K562 (cell line): ENCODE measurements around the gene RNF213. TPM values are rescaled to one million over a fixed set of nuclear protein-coding genes. Genes with fewer than 3 reads are reported as not detected.

Source experiments
- CREB3L1 ChIP-seq: fragments of 450-650 bp; IDR thresholded peaks from 2 replicates; pipeline ENCODE4 v1.6.1; 2014; ENCODE audit warnings: low read depth, mild to moderate bottlenecking, moderate library complexity, borderline replicate concordance
- ERF ChIP-seq: fragments of 450-650 bp; formaldehyde crosslinking; IDR thresholded peaks from 2 replicates; pipeline ENCODE4 v1.4.0; 2020; ENCODE audit warnings: mild to moderate bottlenecking, mixed read lengths
- FOXP4 ChIP-seq: sonication (generic); formaldehyde crosslinking; IDR thresholded peaks from 2 replicates; pipeline ENCODE4 v1.8.0; 2022; ENCODE audit warnings: mild to moderate bottlenecking, missing genetic modification reagents, borderline replicate concordance
- L3MBTL2 ChIP-seq: fragments of 450-650 bp; IDR thresholded peaks from 2 replicates; pipeline ENCODE4 v1.6.1; 2016; ENCODE audit warnings: mild to moderate bottlenecking, moderate library complexity
- STAT5A ChIP-seq: IDR thresholded peaks from 2 replicates; pipeline ENCODE4 v1.6.1; 2012; ENCODE audit warnings: low read length, inconsistent platforms, borderline replicate concordance
- ZFX ChIP-seq: sonication (generic); formaldehyde crosslinking; IDR thresholded peaks from 2 replicates; pipeline ENCODE4 v1.8.0; 2022; ENCODE audit warnings: mild to moderate bottlenecking, missing genetic modification reagents, moderate library complexity
- polyA plus RNA-seq, 8 experiments: library from polyadenylated mRNA; depleted of rRNA in 4 of 8; stranded (reverse) in 5 of 8; unstranded in 3 of 8; fragments of >200 nt; fragmentation: Nextera tagmentation in 2 of 8; fragmentation: Illumina TruSeq in 1 of 8; extraction: Ambion mirVana in 2 of 8; extraction: Trizol in 1 of 8; gene quantifications; 2 replicates each; pipeline versions ENCODE4 v1.2.1 to v1.2.3, GENCODE V29; 2011 to 2014; ENCODE audit warnings: inconsistent platforms in 1 of 8, missing spikeins in 1 of 8
- total RNA-seq, 7 experiments: library from RNA; depleted of rRNA in 6 of 7; stranded (reverse); fragments of >200 nt in 6 of 7; fragmentation: Illumina TruSeq in 2 of 7; extraction: Trizol in 2 of 7; gene quantifications; 2 replicates each; pipeline versions ENCODE4 v1.2.1 to v1.2.3, GENCODE V29; 2011 to 2021; ENCODE audit warnings: low replicate concordance in 1 of 7
- TF ChIP-seq, protein P1 (sequence below), 2 experiments: fragments of 450-650 bp; IDR thresholded peaks; 2 replicates each; pipeline ENCODE4 v1.6.1; 2016; ENCODE audit warnings: mild to moderate bottlenecking in 2 of 2, borderline replicate concordance in 1 of 2, low read depth in 1 of 2, moderate library complexity in 1 of 2
- TF ChIP-seq, protein P2 (sequence below), 3 experiments: fragments of 200-800 bp in 1 of 3; sonication (Bioruptor generic) in 1 of 3; sonication (generic) in 1 of 3; formaldehyde crosslinking in 1 of 3; IDR thresholded peaks; 2 replicates each; pipeline versions ENCODE4 v1.6.1 to v1.8.0; 2016 to 2022; ENCODE audit warnings: mild to moderate bottlenecking in 2 of 3, missing compliant biosample characterization in 2 of 3, missing genetic modification characterization in 2 of 3, missing genetic modification reagents in 1 of 3
- TF ChIP-seq, protein P3 (sequence below), 2 experiments: fragments of 450-650 bp in 1 of 2; sonication (generic) in 1 of 2; formaldehyde crosslinking in 1 of 2; IDR thresholded peaks in 1 of 2; conservative IDR thresholded peaks in 1 of 2; 2 replicates each; pipeline versions ENCODE4 v1.6.1 to v1.8.1; 2016 to 2023; ENCODE audit warnings: mild to moderate bottlenecking in 2 of 2, moderate library complexity in 2 of 2, inconsistent platforms in 1 of 2, missing genetic modification reagents in 1 of 2

Gene RNF213
- total and polyA plus RNA-seq, 9 of the 15 experiments (the other 6 are each of a cell fraction or from before 2014, with no cell fraction given), result 5.3 to 33.6 (median 17.9) TPM

DNA sequence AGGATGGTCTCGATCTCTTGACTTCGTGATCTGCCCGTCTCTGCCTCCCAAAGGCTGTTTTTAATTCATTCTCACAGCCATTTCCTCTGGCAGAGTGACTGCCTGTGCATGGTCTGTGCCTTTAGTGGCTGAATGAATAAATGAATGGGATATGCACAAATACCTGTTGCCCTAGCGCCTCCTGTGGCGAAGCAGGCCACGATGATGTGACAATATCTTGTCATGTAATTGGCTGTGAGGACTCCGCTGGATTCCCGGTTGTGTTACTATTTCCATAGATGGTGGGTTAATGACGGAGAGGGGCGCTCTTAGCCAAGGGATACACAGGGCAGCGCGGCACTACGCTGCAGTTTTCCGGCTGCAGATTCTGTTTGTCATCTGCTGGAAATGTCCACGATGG, 127.5 kb downstream of the RNF213 start (continued):
- TF ChIP-seq, protein P1, sequence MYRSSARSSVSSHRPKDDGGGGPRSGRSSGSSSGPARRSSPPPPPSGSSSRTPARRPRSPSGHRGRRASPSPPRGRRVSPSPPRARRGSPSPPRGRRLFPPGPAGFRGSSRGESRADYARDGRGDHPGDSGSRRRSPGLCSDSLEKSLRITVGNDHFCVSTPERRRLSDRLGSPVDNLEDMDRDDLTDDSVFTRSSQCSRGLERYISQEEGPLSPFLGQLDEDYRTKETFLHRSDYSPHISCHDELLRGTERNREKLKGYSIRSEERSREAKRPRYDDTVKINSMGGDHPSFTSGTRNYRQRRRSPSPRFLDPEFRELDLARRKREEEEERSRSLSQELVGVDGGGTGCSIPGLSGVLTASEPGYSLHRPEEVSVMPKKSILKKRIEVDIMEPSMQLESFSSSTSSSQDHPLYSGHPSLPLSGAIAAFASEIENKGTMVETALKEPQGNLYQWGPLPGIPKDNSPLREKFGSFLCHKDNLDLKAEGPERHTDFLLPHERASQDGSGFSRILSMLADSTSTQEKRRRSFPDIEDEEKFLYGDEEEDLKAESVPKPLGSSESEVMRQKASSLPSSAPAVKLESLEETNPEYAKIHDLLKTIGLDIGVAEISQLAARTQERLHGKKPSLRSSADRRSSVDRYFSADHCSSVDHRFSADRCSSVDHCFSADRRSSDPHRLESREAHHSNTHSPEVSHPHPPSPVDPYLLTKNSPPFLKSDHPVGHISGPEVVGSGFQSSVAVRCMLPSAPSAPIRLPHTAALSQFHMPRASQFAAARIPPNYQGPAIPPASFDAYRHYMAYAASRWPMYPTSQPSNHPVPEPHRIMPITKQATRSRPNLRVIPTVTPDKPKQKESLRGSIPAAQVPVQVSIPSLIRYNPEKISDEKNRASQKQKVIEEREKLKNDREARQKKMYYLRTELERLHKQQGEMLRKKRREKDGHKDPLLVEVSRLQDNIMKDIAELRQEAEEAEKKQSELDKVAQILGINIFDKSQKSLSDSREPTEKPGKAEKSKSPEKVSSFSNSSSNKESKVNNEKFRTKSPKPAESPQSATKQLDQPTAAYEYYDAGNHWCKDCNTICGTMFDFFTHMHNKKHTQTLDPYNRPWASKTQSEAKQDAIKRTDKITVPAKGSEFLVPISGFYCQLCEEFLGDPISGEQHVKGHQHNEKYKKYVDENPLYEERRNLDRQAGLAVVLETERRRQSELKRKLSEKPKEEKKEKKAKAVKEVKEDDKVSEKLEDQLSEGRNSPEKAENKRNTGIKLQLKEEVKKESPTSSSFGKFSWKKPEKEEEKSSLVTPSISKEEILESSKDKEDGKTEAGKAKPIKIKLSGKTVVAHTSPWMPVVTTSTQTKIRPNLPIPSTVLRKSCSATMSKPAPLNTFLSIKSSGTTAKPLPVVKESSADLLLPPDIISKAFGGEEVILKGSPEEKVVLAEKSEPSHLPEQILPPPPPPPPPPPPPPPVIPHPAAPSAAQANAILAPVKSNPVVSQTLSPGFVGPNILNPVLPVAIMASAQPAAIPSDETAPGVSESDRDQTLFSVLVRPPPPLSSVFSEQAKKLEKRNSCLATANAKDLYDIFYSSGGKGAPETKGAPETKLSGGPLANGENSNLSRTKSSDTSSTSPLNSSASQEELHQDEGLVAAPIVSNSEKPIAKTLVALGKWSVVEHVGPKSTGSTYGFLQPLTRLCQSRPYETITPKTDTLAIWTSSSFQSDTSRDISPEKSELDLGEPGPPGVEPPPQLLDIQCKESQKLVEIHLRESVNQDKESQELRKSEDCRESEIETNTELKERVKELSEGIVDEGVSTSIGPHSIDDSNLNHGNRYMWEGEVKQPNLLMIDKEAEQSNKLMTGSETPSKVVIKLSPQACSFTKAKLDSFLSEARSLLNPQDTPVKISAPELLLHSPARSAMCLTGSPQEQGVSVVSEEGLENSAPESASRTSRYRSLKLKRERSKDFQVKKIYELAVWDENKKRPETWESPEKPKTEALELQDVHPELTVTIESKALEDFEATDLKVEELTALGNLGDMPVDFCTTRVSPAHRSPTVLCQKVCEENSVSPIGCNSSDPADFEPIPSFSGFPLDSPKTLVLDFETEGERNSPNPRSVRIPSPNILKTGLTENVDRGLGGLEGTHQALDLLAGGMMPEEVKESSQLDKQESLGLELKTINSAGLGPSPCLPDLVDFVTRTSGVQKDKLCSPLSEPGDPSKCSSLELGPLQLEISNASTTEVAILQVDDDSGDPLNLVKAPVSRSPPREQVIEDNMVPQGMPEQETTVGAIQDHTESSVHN (IDR thresholded peaks at IDR 0.05; ENCODE audit: borderline replicate concordance in 1 of 2, low read depth in 1 of 2), result no peak
- TF ChIP-seq FOXP4 (CRISPR knock-in tag) (no peak), L3MBTL2 (no peak), STAT5A (no peak), ZFX (CRISPR knock-in tag) (0 out of 2 replicates have a peak, but pooled peaks have one; percentile 20), CREB3L1 (no peak), ERF (no peak)
- TF ChIP-seq, protein P2, sequence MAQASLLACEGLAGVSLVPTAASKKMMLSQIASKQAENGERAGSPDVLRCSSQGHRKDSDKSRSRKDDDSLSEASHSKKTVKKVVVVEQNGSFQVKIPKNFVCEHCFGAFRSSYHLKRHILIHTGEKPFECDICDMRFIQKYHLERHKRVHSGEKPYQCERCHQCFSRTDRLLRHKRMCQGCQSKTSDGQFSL (CRISPR knock-in tag; IDR thresholded peaks at IDR 0.05), result no peak
- TF ChIP-seq, protein P2 (tag; IDR thresholded peaks at IDR 0.05), result no peak
- TF ChIP-seq, protein P3, sequence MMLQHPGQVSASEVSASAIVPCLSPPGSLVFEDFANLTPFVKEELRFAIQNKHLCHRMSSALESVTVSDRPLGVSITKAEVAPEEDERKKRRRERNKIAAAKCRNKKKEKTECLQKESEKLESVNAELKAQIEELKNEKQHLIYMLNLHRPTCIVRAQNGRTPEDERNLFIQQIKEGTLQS (IDR thresholded peaks at IDR 0.05), result no peak
- TF ChIP-seq, protein P3 (CRISPR knock-in tag; conservative IDR thresholded peaks at IDR 0.05), result no peak
